HL-60/S4 treated with retinoic acid at 250 ng/mL for 4 days and 3 days (cell line): ENCODE results near the gene SORD.
"Not testable (repeated sequence)": the region's sequence is repeated elsewhere in the genome, so short reads cannot be mapped to it uniquely, and the experiment has no call there.

ENCODE experiments used
- in situ Hi-C: fragments of 300-500 bp; cut with MboI; formaldehyde crosslinking; loops from 2 replicates; pipeline ENCODE4 v1.7.0; 2022; ENCODE audit warnings: low sequenced_read_pairs

The SORD gene

GRCh38 chr15:45023659-45024225 lies 747 bp downstream of the SORD start:
- in situ Hi-C loops = loop anchor here (10.0 kb wide), 1 partner anchor 159 kb away; no protein-coding TSS in a partner anchor

DNA sequence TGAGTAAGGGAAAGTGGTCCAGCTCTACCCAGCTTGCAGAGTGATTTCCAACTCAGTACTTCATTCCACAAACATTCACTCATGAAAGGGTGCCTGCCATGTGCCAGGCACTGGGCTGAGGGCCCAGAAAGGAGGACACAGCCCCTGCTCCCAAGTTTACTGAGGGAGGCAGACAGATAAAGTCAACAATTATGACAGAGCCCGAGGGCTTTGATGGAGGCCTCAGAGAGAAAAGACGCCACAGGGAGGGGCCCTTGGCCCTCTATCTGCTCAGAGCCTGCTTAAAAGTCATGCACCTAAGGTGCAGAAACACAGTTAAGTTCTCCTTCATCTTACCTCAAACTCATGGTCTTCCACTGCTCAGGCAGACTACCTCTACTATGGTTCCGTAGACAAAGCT lies 1.7 kb downstream of the SORD start:
- in situ Hi-C loops = loop anchor here (10.0 kb wide), 1 partner anchor 160 kb away; no protein-coding TSS in a partner anchor

GRCh38 chr15:45025627-45026026 lies 2.6 kb downstream of the SORD start:
- in situ Hi-C loops = loop anchor here (10.0 kb wide), 1 partner anchor 161 kb away; no protein-coding TSS in a partner anchor

DNA sequence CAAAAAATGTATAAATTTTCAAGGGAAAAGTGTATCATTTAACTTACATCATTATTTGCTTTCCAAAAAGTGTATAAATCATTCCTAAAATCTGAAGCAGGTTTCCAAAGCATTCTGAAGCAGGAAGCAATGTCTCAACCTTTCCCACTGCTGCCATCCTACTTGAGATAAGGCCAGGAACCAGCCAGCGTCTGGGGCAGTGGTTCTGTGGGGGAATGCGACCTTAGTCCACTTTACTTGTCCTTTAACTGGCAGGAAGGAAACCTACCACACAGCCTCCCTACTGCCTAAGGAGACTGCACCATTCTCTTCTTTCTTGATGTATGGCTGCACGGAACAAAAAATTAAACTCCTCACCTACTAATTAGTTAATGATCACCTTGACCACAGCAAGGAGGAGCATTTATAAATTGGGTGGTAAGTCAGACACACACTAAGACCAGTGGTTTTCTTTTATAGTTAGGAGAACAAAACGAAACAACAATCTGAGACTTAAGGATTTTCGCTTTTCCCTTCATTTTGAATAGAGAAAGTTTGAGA lies 3.7 kb downstream of the SORD start:
- in situ Hi-C loops = loop anchor here (10.0 kb wide), 1 partner anchor 162 kb away; no protein-coding TSS in a partner anchor

GRCh38 chr15:45027220-45027619 lies 4.2 kb downstream of the SORD start:
- in situ Hi-C loops = loop anchor here (10.0 kb wide), 1 partner anchor 162 kb away; no protein-coding TSS in a partner anchor

- in situ Hi-C loops = no loop called here
Measured at GRCh38 chr15:45030743-45031142, 7.7 kb downstream of the SORD start.

- in situ Hi-C loops = not testable (repeated sequence)
Measured at GRCh38 chr15:45031522-45032028, 8.6 kb downstream of the SORD start.

GRCh38 chr15:45032501-45032900 lies 9.5 kb downstream of the SORD start:
- in situ Hi-C loops = not testable (repeated sequence)

GRCh38 chr15:45034087-45034486 lies 11.1 kb downstream of the SORD start:
- in situ Hi-C loops = not testable (repeated sequence)

- in situ Hi-C loops = not testable (repeated sequence)
Measured at GRCh38 chr15:45034600-45035375, 11.8 kb downstream of the SORD start.

DNA sequence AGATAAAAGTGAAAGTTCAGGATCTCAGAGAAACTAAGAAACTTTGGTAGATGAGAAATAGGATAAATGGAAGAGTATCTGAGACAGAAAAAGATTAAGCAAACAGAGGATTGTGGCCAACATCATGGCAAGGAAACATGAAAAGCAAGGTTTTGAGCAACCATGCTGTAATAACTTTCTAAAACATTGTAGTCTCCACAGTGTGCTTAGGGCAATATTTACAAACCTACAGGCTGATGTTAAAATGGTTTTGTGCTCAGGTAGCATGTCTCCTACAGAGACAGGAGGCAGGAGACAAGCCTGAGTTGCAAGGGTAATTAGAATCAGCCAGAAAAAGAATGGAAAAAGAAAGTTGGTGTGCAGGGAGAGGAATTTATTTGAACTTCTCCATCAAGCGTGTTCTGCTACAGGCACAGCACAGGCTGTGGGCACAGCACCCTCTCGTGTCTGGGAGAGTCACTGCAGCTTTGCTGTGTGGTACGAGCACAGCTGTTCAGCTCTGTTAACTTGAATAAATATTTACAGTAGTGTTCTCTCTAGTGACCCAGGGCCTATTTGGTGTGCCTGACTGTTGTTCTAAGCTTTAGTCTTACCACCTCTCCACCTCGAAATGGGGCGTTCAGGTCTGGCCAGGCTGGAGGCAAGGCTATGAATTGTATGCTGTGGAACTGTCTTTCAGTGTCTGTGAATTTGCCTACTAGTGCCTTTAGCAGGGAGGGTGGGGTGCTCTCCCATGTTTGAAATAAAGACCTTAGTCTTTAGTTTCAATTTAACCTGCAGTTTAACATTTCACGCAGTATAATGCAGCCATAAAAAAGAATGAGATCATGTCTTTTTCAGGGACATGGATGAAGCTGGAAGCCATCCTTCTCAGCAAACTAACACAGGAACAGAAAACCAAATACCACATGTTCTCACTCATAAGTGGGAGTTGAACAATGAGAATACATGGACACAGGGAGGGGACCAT lies 14.1 kb downstream of the SORD start:
- in situ Hi-C loops = not testable (repeated sequence)

GRCh38 chr15:45037936-45038335 lies 14.9 kb downstream of the SORD start:
- in situ Hi-C loops = no loop called here

- in situ Hi-C loops = not testable (repeated sequence)
Measured at GRCh38 chr15:45040396-45040795, 17.4 kb downstream of the SORD start.

GRCh38 chr15:45041538-45041937 lies 18.5 kb downstream of the SORD start:
- in situ Hi-C loops = not testable (repeated sequence)

- in situ Hi-C loops = not testable (repeated sequence)
Measured at GRCh38 chr15:45042859-45043258, 19.9 kb downstream of the SORD start.

DNA sequence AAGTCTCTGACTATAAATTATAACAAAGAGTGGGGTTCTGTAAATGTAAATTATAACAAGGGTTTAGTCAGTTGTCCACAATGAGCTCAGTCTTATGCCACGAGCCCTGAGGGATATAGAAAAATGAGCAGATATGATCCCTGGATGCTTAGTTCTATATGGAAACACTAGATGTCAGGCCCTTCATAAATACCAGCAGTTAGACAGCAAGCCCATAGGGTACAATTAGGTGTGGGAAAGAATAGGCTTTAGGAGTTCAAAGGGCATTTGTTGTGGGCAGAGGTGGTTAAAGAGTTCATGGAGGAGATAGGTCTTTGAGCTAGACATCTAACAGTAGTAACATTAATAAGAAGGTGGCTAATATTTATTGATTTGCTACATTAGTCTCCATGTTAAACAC lies 21.3 kb downstream of the SORD start:
- in situ Hi-C loops = not testable (repeated sequence)

DNA sequence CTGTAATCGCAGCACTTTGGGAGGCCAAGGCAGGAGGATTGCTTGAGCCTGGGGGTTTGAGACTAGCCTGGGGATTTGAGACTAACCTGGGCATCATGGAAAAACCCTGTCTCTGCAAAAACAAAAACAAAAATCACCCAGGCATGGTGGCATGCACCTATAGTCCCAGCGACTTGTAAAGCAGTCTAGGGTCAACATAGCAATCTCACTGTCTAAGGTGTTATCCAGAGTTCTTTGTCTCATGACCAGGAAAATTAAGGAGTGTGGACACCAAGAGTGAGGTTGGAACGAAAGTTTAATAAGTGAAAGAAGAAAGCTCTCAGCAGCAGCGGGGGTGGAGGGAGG lies 25.4 kb downstream of the SORD start:
- in situ Hi-C loops = not testable (repeated sequence)

GRCh38 chr15:45048794-45049631 lies 26.0 kb downstream of the SORD start:
- in situ Hi-C loops = no loop called here

DNA sequence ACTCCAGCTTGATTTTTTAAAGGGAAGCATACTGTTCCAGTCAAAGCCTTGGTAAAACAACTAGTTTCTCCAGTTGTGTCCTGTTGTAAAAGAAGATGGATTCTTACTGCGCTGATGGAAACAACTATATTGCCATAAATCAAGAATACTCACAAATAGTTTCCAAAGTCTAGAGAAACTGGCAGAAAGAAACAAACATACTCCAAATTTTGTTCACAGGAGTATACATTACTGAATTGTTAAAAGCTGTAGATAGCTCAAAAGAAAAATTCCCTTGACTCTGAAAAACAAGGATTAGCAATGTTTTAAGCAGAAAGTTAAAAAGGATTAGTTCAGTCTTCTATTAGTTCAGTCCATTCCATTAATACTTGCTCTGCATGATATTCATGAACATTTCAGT lies 27.6 kb downstream of the SORD start:
- in situ Hi-C loops = no loop called here

DNA sequence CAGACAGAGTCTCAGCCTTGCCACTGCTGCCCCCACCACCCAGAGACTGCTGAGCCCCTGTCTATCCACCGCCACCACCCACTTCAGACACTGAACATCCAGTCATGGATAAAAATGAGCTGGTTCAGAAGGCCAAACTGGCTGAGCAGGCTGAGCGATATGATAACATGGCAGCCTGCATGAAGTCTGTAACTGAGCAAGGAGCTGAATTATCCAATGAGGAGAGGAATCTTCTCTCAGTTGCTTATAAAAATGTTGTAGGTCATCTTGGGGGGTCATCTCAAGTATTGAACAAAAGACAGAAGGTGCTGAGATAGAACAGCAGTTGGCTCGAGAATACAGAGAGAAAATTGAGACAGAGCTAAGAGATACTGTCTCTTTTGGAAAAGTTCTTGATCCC lies 29.7 kb downstream of the SORD start:
- in situ Hi-C loops = not testable (repeated sequence)
